ENCODE results near the gene ELMO1.

Gene ELMO1

GRCh38 chr7:37035631-37036030 lies 413.0 kb downstream of the ELMO1 start:
- DNase-seq: no peak

GRCh38 chr7:37033141-37033540 lies 415.5 kb downstream of the ELMO1 start:
- no peak for DNase-seq

- no peak for DNase-seq
These were observed 416.4 kb downstream of the ELMO1 start for GRCh38 chr7:37032258-37032601.

GRCh38 chr7:37031571-37032257 lies 416.9 kb downstream of the ELMO1 start:
- peak; percentile 37 for DNase-seq

GRCh38 chr7:37028909-37029440 lies 419.7 kb downstream of the ELMO1 start:
- DNase-seq: no peak

- no peak for DNase-seq
These were observed 420.9 kb downstream of the ELMO1 start for GRCh38 chr7:37027557-37028341.

GRCh38 chr7:37027104-37027503 lies 421.6 kb downstream of the ELMO1 start:
- DNase-seq: no peak

GRCh38 chr7:37018954-37019353 lies 429.7 kb downstream of the ELMO1 start:
- DNase-seq: no peak

- no peak for DNase-seq
These were observed 432.4 kb downstream of the ELMO1 start for GRCh38 chr7:37016064-37016878.

- no peak for DNase-seq
These were observed 433.2 kb downstream of the ELMO1 start for GRCh38 chr7:37015353-37016034.

- DNase-seq: no peak
These were observed 434.9 kb downstream of the ELMO1 start for GRCh38 chr7:37013771-37014170.

GRCh38 chr7:37011151-37011890 lies 437.3 kb downstream of the ELMO1 start:
- DNase-seq: no peak

- DNase-seq: no peak
These were observed 439.5 kb downstream of the ELMO1 start for GRCh38 chr7:37009125-37009675.

GRCh38 chr7:37007691-37008090 lies 441.0 kb downstream of the ELMO1 start:
- DNase-seq: no peak

GRCh38 chr7:37007268-37007667 lies 441.4 kb downstream of the ELMO1 start:
- no peak for DNase-seq

GRCh38 chr7:37006764-37007163 lies 441.9 kb downstream of the ELMO1 start:
- no peak for DNase-seq

- no peak for DNase-seq
These were observed 448.2 kb downstream of the ELMO1 start for GRCh38 chr7:37000511-37000910.

GRCh38 chr7:36999626-37000485 lies 448.8 kb downstream of the ELMO1 start:
- no peak for DNase-seq

GRCh38 chr7:36995776-36996175 lies 452.9 kb downstream of the ELMO1 start:
- no peak for DNase-seq

GRCh38 chr7:36994456-36995112 lies 454.1 kb downstream of the ELMO1 start:
- no peak for DNase-seq

Data from CD4-positive, alpha-beta T cell treated with Interleukin-15 for 1 hour (primary cell).